Stimulated activated CD8-positive, alpha-beta memory T cell treated with anti-CD3 and anti-CD28 coated beads, Interleukin-15, amount 100 ng/mL, for 1 hour (primary cell): ENCODE measurements around the gene PTGR1.
"Not testable (repeated sequence)": the region's sequence is repeated elsewhere in the genome, so short reads cannot be mapped to it uniquely, and the experiment has no call there.

Experiments used
- DNase-seq: peaks from one replicate; pipeline ENCODE4 v3.0.0-alpha.2; 2020; ENCODE audit warnings: low read depth

PTGR1 gene

GRCh38 chr9:111613436-111614040 is 14.1 kb upstream of the PTGR1 start:
- DNase-seq: no peak

GRCh38 chr9:111610845-111611244 is 11.4 kb upstream of the PTGR1 start:
- no peak for DNase-seq

GRCh38 chr9:111610149-111610548 is 10.7 kb upstream of the PTGR1 start:
- no peak for DNase-seq

GRCh38 chr9:111605041-111605559 is 5.7 kb upstream of the PTGR1 start:
- DNase-seq: no peak

- no peak for DNase-seq
Measured at GRCh38 chr9:111604054-111604615, 4.7 kb upstream of the PTGR1 start.

- no peak for DNase-seq
Measured at GRCh38 chr9:111603041-111603440, 3.6 kb upstream of the PTGR1 start.

- DNase-seq: no peak
Measured at GRCh38 chr9:111601237-111602018, 2.0 kb upstream of the PTGR1 start.

GRCh38 chr9:111599955-111600343 is 502 bp upstream of the PTGR1 start:
- no peak for DNase-seq

GRCh38 chr9:111598733-111599091 is 735 bp downstream of the PTGR1 start:
- no peak for DNase-seq

- peak; percentile 23 for DNase-seq
Measured at GRCh38 chr9:111597852-111598732, 1.4 kb downstream of the PTGR1 start.

GRCh38 chr9:111588846-111589245 is 10.6 kb downstream of the PTGR1 start:
- DNase-seq: no peak

GRCh38 chr9:111586378-111586777 is 13.1 kb downstream of the PTGR1 start:
- DNase-seq: no peak

- DNase-seq: no peak
Measured at GRCh38 chr9:111582888-111583287, 16.6 kb downstream of the PTGR1 start.

- no peak for DNase-seq
Measured at GRCh38 chr9:111572950-111573604, 26.4 kb downstream of the PTGR1 start.

GRCh38 chr9:111568127-111568526 is 31.3 kb downstream of the PTGR1 start:
- not testable (repeated sequence) for DNase-seq

- no peak for DNase-seq
Measured at GRCh38 chr9:111566234-111566633, 33.2 kb downstream of the PTGR1 start.

GRCh38 chr9:111561165-111561719 is 38.2 kb downstream of the PTGR1 start:
- no peak for DNase-seq

- DNase-seq: no peak
Measured at GRCh38 chr9:111559000-111559610, 40.3 kb downstream of the PTGR1 start.

GRCh38 chr9:111555425-111555824 is 44.0 kb downstream of the PTGR1 start:
- not testable (repeated sequence) for DNase-seq

- no peak for DNase-seq
Measured at GRCh38 chr9:111548623-111549022, 50.8 kb downstream of the PTGR1 start.
